GM12878 (cell line): ENCODE results near the gene SYF2. TPM values are rescaled to one million over a fixed set of nuclear protein-coding genes. Genes with fewer than 3 reads are reported as not detected.

Experiments used
- ATAC-seq: fragments of 200-7000 bp; cut with Tn5 transposase; 3 replicates; pipeline ENCODE4 v1.9.1; 2020; ENCODE audit warnings: mild to moderate bottlenecking, moderate library complexity
- BruUV-seq: library from RNA; stranded (reverse); fragments of 400-500 nt; replicated peaks from 2 replicates; lab custom pipeline; 2021; lab: Mats Ljungman, UMichigan
- CTCF ChIA-PET: fragments of 300-600 bp; sonication (Branson Sonifier 250); formaldehyde crosslinking; extraction: SDS; loops from one replicate; lab custom pipeline; 2021; ENCODE audit warnings: inconsistent platforms; lab: Yijun Ruan, JAX
- POLR2A ChIA-PET: fragments of 350-600 bp; formaldehyde crosslinking; extraction: SDS; loops from one replicate; lab custom pipeline; 2021; ENCODE audit warnings: inconsistent platforms; lab: Charles Lee
- RAD21 ChIA-PET: fragments of 300-600 bp; sonication (Branson Sonifier 250); formaldehyde crosslinking; loops from one replicate; lab custom pipeline; 2023; ENCODE audit warnings: antibody characterized with exemption; ENCODE audit not compliant: unreplicated experiment; lab: Charles Lee
- SMC1A ChIA-PET: fragments of 300-600 bp; sonication (Branson Sonifier 250); formaldehyde crosslinking; loops from one replicate; lab custom pipeline; 2023; ENCODE audit not compliant: unreplicated experiment, uncharacterized antibody; lab: Charles Lee
- DNase-seq: peaks from one replicate; pipeline ENCODE4 v3.0.0-alpha.2; 2011; ENCODE audit warnings: low read depth, low spot score
- FAIRE-seq: peaks from 3 replicates; lab custom pipeline; 2011; peaks lifted over from hg19 to GRCh38; lab: Jason Lieb, UNC
- H2AFZ ChIP-seq: 2 replicates; pipeline ENCODE4 v1.6.0; 2011; ENCODE audit warnings: low read depth, low read length, control low read depth; ENCODE audit not compliant: control insufficient read depth
- H3K27ac ChIP-seq: 2 replicates; pipeline ENCODE4 v1.5.1; 2011; ENCODE audit warnings: control low read depth; ENCODE audit not compliant: control insufficient read depth, insufficient read depth
- H3K27me3 ChIP-seq, 2 experiments: replicated peaks in 1 of 2; 2 replicates each; pipeline versions ENCODE4 v1.6.0 to v1.6.1; 2011; ENCODE audit warnings: low read length in 1 of 2; ENCODE audit not compliant: control insufficient read depth in 2 of 2, insufficient read depth in 2 of 2
- H3K36me3 ChIP-seq, 2 experiments: 2 replicates each; pipeline ENCODE4 v1.5.1; 2011; ENCODE audit warnings: low read length in 1 of 2; ENCODE audit not compliant: control insufficient read depth in 2 of 2, insufficient read depth in 2 of 2
- H3K4me1 ChIP-seq: 2 replicates; pipeline ENCODE4 v1.6.1; 2011; ENCODE audit warnings: mild to moderate bottlenecking, low read length, moderate library complexity, mixed read lengths; ENCODE audit not compliant: control insufficient read depth, insufficient read depth
- H3K4me2 ChIP-seq: 2 replicates; pipeline ENCODE4 v1.6.0; 2011; ENCODE audit warnings: control low read depth; ENCODE audit not compliant: control insufficient read depth, insufficient read depth
- H3K4me3 ChIP-seq: fragments of 200-600 bp; sonication (generic); 2 replicates; pipeline ENCODE4 v1.5.1; 2016
- H3K79me2 ChIP-seq: 2 replicates; pipeline ENCODE4 v1.6.0; 2011; ENCODE audit warnings: low read length; ENCODE audit not compliant: control insufficient read depth, insufficient read depth
- H3K9ac ChIP-seq: 2 replicates; pipeline ENCODE4 v1.8.0; 2011; ENCODE audit warnings: low read length, control low read depth, mixed read lengths; ENCODE audit not compliant: control insufficient read depth, insufficient read depth
- H3K9me3 ChIP-seq: replicated peaks from 3 replicates; pipeline ENCODE4 v1.5.1; 2011; ENCODE audit warnings: mild to moderate bottlenecking, low read length; ENCODE audit not compliant: control insufficient read depth, insufficient read depth
- H4K20me1 ChIP-seq: 2 replicates; pipeline ENCODE4 v1.6.0; 2011; ENCODE audit not compliant: control insufficient read depth, insufficient read depth
- NBN ChIP-seq: fragments of 450-650 bp; IDR thresholded peaks from 2 replicates; pipeline ENCODE4 v1.6.1; 2016
- WGBS: methylation state at CpG from one replicate; pipeline ENCODE4 v1.1.6; 2016; ENCODE audit warnings: low lambda C conversion rate; ENCODE audit not compliant: insufficient replicate concordance, insufficient coverage; ENCODE audit errors: missing lambda C conversion rate; 5-methylcytosine and 5-hydroxymethylcytosine counted together
- in situ Hi-C: fragments of 300-500 bp; cut with MboI; formaldehyde crosslinking; loops from 9 replicates; pipeline ENCODE4 v1.14.3; 2018; ENCODE audit warnings: mixed read lengths
- intact Hi-C: fragments of 100-400 bp; cut with micrococcal nuclease; formaldehyde crosslinking; loops from one replicate; pipeline ENCODE4 v1.14.2; 2022; ENCODE audit not compliant: unreplicated experiment
- polyA plus RNA-seq, 11 experiments: library from polyadenylated mRNA; depleted of rRNA in 4 of 11; unstranded in 6 of 11; stranded (reverse) in 5 of 11; fragments of >200 nt; fragmentation: Nextera tagmentation in 4 of 11; fragmentation: Illumina TruSeq in 1 of 11; extraction: Ambion mirVana in 4 of 11; extraction: Trizol in 1 of 11; gene quantifications; 1 replicate in 1 of 11; 2 replicates in 10 of 11; pipeline versions ENCODE4 v1.2.1 to v1.2.3, GENCODE V29; 2011 to 2016; ENCODE audit warnings: inconsistent platforms in 2 of 11, missing spikeins in 2 of 11, low read depth in 1 of 11
- total RNA-seq, 4 experiments: library from RNA; depleted of rRNA in 3 of 4; stranded (reverse); fragments of >200 nt in 3 of 4; fragmentation: Illumina TruSeq in 1 of 4; extraction: Trizol in 1 of 4; gene quantifications; 2 replicates each; pipeline versions ENCODE4 v1.2.1 to v1.2.3, GENCODE V29; 2013 to 2021
- TF ChIP-seq, protein P1 (sequence below): IDR thresholded peaks from 2 replicates; pipeline ENCODE4 v1.6.1; 2011; ENCODE audit warnings: borderline replicate concordance, low read depth, mild to moderate bottlenecking, moderate library complexity, low read length; ENCODE audit not compliant: insufficient read depth, poor library complexity, severe bottlenecking
- TF ChIP-seq, protein P2 (sequence below): fragments of 450-650 bp; IDR thresholded peaks from 2 replicates; pipeline ENCODE4 v1.6.1; 2017; ENCODE audit warnings: mild to moderate bottlenecking
- TF ChIP-seq, protein P3 (sequence below): fragments of 450-650 bp; IDR thresholded peaks from 2 replicates; pipeline ENCODE4 v1.6.1; 2017; ENCODE audit warnings: low read depth, mild to moderate bottlenecking, moderate library complexity

Gene SYF2
- total and polyA plus RNA-seq, 10 of the 15 experiments (the other 5 are each of a cell fraction or from before 2014, with no cell fraction given), result 20.3 to 70.5 (median 35.3) TPM

DNA sequence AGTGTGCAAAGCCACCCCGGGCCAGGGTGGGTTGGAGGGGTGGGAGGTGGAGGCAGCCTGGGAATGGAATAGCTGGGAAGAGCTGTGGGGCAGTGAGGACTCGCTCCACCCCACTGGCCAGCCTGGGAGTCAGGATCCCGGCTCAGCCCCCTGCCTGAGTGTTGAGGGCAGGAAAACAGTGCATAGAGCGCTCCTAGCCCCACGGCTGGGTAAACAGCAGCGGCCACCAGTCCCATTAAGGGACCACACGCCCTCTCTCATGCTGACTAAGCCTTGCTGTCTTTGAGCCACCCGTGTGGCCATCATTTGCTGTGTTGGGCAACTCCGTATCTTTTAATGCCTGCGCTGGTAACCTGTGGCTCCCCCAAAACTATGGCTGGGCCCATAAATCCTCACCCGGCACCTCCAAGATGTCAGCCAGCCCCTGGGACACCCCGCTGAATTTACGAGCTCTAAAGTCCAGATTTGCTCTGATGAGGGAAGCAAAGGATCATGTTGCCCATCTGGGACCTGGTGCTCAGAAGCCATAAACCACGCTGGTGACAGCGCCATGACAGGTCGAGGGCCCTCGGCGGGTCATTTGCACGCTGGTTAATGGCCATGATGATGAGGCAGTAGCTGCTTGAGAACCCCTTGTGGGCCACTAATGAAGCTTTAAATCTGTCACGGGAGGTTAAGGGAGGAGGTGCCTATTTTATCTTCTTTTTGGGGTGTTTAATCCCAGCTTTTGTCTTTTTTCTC lies 34.9 kb downstream of the SYF2 start:
- H4K20me1 ChIP-seq, result no peaks in the 10 kb centered on the region
- H3K9ac ChIP-seq, result no peak overlapping the region
- ChIA-PET RAD21 (no interaction called here), POLR2A (no interaction called here), SMC1A (no interaction called here), CTCF (interaction anchor here (0.6 to 1.5 kb wide), 2 partner anchors 8 to 185 kb away, joined by 3 to 6 read pairs; no protein-coding TSS in a partner anchor)
- intact Hi-C loops, result no loop called here
- WGBS, result 71% methylated on average over 20 of the region's 20 CpGs
- no peak overlapping the region for H3K4me3 ChIP-seq
- peaks cover 4% of the 10 kb centered on the region; the same call in 1 of the 2 replicates for H3K4me1 ChIP-seq
- BruUV-seq, result no TSS peak
- ATAC-seq (no peak), DNase-seq (no peak), FAIRE-seq (no peak)
- no peak overlapping the region for H3K27ac ChIP-seq
- in situ Hi-C loops, result no loop called here
- H3K27me3 ChIP-seq, result peaks cover 3 to 4% of the 10 kb centered on the region in 2 experiments
- no peaks in the 10 kb centered on the region for H3K79me2 ChIP-seq
- H3K9me3 ChIP-seq, result no peaks in the 10 kb centered on the region
- H3K36me3 ChIP-seq, result no peaks in the 10 kb centered on the region
- H2AFZ ChIP-seq, result no peak overlapping the region
- H3K4me2 ChIP-seq, result no peak overlapping the region
- TF ChIP-seq, protein P1, sequence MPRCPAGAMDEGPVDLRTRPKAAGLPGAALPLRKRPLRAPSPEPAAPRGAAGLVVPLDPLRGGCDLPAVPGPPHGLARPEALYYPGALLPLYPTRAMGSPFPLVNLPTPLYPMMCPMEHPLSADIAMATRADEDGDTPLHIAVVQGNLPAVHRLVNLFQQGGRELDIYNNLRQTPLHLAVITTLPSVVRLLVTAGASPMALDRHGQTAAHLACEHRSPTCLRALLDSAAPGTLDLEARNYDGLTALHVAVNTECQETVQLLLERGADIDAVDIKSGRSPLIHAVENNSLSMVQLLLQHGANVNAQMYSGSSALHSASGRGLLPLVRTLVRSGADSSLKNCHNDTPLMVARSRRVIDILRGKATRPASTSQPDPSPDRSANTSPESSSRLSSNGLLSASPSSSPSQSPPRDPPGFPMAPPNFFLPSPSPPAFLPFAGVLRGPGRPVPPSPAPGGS, result peak; percentile 32
- TF ChIP-seq, protein P2, sequence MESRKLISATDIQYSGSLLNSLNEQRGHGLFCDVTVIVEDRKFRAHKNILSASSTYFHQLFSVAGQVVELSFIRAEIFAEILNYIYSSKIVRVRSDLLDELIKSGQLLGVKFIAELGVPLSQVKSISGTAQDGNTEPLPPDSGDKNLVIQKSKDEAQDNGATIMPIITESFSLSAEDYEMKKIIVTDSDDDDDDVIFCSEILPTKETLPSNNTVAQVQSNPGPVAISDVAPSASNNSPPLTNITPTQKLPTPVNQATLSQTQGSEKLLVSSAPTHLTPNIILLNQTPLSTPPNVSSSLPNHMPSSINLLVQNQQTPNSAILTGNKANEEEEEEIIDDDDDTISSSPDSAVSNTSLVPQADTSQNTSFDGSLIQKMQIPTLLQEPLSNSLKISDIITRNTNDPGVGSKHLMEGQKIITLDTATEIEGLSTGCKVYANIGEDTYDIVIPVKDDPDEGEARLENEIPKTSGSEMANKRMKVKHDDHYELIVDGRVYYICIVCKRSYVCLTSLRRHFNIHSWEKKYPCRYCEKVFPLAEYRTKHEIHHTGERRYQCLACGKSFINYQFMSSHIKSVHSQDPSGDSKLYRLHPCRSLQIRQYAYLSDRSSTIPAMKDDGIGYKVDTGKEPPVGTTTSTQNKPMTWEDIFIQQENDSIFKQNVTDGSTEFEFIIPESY, result no peak
- TF ChIP-seq NBN, result no peak
- TF ChIP-seq, protein P3, sequence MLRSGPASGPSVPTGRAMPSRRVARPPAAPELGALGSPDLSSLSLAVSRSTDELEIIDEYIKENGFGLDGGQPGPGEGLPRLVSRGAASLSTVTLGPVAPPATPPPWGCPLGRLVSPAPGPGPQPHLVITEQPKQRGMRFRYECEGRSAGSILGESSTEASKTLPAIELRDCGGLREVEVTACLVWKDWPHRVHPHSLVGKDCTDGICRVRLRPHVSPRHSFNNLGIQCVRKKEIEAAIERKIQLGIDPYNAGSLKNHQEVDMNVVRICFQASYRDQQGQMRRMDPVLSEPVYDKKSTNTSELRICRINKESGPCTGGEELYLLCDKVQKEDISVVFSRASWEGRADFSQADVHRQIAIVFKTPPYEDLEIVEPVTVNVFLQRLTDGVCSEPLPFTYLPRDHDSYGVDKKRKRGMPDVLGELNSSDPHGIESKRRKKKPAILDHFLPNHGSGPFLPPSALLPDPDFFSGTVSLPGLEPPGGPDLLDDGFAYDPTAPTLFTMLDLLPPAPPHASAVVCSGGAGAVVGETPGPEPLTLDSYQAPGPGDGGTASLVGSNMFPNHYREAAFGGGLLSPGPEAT, result no peak
